GM12873 (cell line): ENCODE data around the gene C7orf33.

Experiments
- TF ChIP-seq, protein P1 (sequence below): IDR thresholded peaks from 2 replicates; pipeline ENCODE4 v1.5.1; 2012; ENCODE audit warnings: low read depth, mild to moderate bottlenecking, moderate library complexity, low read length, control low read depth; ENCODE audit not compliant: insufficient read depth; ENCODE audit errors: missing control alignments

C7orf33 gene

DNA sequence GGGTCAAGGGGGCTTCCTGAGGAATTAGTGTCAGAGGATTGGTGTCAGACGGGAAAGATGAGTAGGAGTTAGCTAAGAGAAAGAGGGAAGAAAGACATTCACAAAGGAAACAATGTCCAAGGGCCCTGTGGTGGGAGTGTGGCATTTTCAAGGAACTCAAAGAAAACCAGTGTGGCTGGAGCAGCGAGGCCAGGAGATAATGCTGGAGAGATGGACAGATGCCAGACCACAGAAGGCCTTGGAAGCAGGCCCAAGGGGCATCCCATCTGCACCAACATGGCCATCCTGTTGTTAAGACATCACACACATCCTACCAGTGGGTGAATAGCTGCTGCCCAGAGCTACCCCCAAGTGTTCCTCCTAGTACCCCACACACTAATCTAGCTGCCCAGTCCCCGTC is 72.1 kb downstream of the C7orf33 start:
- TF ChIP-seq, protein P1, sequence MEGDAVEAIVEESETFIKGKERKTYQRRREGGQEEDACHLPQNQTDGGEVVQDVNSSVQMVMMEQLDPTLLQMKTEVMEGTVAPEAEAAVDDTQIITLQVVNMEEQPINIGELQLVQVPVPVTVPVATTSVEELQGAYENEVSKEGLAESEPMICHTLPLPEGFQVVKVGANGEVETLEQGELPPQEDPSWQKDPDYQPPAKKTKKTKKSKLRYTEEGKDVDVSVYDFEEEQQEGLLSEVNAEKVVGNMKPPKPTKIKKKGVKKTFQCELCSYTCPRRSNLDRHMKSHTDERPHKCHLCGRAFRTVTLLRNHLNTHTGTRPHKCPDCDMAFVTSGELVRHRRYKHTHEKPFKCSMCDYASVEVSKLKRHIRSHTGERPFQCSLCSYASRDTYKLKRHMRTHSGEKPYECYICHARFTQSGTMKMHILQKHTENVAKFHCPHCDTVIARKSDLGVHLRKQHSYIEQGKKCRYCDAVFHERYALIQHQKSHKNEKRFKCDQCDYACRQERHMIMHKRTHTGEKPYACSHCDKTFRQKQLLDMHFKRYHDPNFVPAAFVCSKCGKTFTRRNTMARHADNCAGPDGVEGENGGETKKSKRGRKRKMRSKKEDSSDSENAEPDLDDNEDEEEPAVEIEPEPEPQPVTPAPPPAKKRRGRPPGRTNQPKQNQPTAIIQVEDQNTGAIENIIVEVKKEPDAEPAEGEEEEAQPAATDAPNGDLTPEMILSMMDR = no peak

- TF ChIP-seq, protein P1 = no peak
These were observed 73.8 kb downstream of the C7orf33 start for GRCh38 chr7:148664324-148664723.

DNA sequence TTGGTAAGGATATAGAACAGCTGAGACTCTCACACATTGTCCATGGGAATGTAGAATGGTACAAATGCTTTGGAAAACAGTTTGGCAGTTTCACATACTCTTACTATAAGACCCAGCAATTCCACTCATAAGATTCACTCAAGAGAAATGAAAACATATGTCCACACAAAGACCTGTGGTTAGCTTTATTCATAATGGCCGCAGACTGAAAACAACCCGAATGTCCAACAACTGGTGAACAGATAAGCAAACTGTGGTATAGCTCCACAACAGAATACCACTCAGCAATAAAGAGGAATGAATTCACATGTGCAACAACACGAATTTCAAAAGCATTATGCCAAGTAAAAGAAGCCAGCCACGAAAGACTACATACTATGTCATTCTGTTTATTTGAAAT is 74.7 kb downstream of the C7orf33 start:
- TF ChIP-seq, protein P1 = no peak
